ENCODE data around the gene MZF1. TPM values are rescaled to one million over a fixed set of nuclear protein-coding genes. Genes with fewer than 3 reads are reported as not detected.

MZF1 gene
- total RNA-seq, 2 experiments from 2014 or later, result 30.0 to 39.1 TPM

DNA sequence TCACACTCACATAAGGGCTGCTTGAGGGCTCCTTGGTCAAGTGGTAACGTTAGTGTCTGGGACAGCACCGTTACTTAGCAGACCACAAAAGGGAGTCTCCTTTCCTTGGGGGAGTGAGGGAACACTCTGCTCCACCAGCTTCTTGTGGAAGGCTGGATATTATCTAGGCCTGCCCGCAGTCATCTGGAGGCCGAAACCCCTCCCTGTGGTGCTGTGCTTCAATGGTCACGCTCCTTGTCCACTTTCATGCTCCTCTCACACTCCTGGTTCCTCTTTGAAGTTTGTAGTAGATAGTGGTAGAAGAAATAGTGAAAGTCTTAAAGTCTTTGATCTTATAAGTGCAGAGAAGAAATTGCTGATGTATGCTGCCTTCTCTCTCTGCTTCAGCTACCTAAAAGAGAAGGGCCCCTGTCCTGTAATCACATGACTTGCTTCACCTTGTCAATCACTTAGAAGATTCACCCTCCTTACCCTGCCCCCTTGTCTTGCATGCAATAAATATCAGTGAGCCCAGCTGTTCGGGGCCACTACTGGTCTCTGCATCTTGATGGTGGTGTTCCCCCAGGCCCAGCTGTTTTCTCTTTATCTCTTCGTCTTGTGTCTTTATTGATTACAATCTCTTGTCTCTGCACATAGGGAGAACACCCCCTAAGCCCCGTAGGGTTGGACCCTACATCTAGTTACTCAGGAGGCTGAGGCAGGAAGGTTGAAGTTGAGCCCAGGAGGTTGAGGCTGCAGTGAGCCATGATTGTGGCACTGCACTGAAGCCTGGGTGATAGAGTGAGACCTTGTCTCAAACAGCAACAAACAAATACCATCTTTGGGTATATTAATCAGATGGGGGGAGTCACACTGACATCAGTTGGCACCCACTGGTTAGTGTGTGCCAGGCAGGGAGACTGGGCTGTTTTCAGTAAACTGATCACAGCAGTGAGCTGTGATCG, 11.6 kb upstream of the MZF1 start:
- H3K9me2 ChIP-seq (ENCODE audit: insufficient read depth, low read length), result no peaks in the 10 kb centered on the region
- no peak overlapping the region for H3K4me2 ChIP-seq (ENCODE audit: low read length)
- no peaks in the 10 kb centered on the region for H3K9me3 ChIP-seq (ENCODE audit: low read length)
- no TSS peak for BruUV-seq (replicated peaks)
- H3K36me3 ChIP-seq (ENCODE audit: insufficient read depth, low read length), result peaks cover 17% of the 10 kb centered on the region
- no peaks in the 10 kb centered on the region for H4K20me1 ChIP-seq (ENCODE audit: insufficient read depth, low read length)
- no peak for TF ChIP-seq EZH2phosphoT487 (IDR thresholded peaks at IDR 0.05; ENCODE audit: borderline replicate concordance, low read depth, low read length)
- TF ChIP-seq, protein P1, sequence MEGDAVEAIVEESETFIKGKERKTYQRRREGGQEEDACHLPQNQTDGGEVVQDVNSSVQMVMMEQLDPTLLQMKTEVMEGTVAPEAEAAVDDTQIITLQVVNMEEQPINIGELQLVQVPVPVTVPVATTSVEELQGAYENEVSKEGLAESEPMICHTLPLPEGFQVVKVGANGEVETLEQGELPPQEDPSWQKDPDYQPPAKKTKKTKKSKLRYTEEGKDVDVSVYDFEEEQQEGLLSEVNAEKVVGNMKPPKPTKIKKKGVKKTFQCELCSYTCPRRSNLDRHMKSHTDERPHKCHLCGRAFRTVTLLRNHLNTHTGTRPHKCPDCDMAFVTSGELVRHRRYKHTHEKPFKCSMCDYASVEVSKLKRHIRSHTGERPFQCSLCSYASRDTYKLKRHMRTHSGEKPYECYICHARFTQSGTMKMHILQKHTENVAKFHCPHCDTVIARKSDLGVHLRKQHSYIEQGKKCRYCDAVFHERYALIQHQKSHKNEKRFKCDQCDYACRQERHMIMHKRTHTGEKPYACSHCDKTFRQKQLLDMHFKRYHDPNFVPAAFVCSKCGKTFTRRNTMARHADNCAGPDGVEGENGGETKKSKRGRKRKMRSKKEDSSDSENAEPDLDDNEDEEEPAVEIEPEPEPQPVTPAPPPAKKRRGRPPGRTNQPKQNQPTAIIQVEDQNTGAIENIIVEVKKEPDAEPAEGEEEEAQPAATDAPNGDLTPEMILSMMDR (conservative IDR thresholded peaks at IDR 0.05; ENCODE audit: low read length), result no peak
- H2AFZ ChIP-seq (ENCODE audit: low read length), result no peak overlapping the region
- H3K79me2 ChIP-seq (ENCODE audit: insufficient read depth, low read depth, low read length), result no peaks in the 10 kb centered on the region
- DNase-seq (ENCODE audit: low spot score), result no peak
- POLR2A ChIA-PET, result no interaction called here
- no peaks in the 10 kb centered on the region for H3K4me1 ChIP-seq (ENCODE audit: insufficient read depth, low read length, poor library complexity, severe bottlenecking)
- CTCF ChIA-PET (ENCODE audit: unreplicated experiment), result no interaction called here
- intact Hi-C loops (cut with micrococcal nuclease; ENCODE audit: unreplicated experiment), result no loop called here
- H3K27ac ChIP-seq (ENCODE audit: low read depth, low read length, poor library complexity, severe bottlenecking), result no peak overlapping the region
- no peak overlapping the region for H3K4me3 ChIP-seq (ENCODE audit: low read depth, low read length, poor library complexity, severe bottlenecking)

DNA sequence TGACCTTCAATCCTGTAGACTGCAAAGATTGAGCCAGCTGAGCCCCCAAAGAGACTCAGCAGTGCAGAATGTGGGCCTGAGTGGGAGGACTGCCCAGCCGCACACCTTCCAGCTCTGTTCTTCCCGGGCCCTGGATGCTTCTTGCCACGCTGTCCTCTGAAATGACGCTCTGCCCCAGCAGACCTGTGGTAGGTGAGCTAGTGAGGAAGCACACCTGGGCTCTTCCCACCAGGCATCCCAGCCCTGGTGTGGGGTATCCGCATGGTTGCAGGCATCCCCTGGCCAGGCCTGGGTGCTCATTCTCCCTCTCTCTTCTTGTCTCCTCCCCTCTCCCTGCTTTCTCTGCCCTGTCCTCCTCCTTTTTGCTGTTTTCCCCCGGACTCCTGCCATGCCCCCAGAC, 9.8 kb upstream of the MZF1 start:
- no peaks in the 10 kb centered on the region for H4K20me1 ChIP-seq (ENCODE audit: insufficient read depth, low read length)
- POLR2A ChIA-PET, result no interaction called here
- no peak overlapping the region for H2AFZ ChIP-seq (ENCODE audit: low read length)
- DNase-seq (ENCODE audit: low spot score), result no peak
- H3K36me3 ChIP-seq (ENCODE audit: insufficient read depth, low read length), result peaks cover 17% of the 10 kb centered on the region
- CTCF ChIA-PET (ENCODE audit: unreplicated experiment), result no interaction called here
- H3K9me2 ChIP-seq (ENCODE audit: insufficient read depth, low read length), result no peaks in the 10 kb centered on the region
- H3K4me1 ChIP-seq (ENCODE audit: insufficient read depth, low read length, poor library complexity, severe bottlenecking), result peaks cover 12% of the 10 kb centered on the region
- no peaks in the 10 kb centered on the region for H3K79me2 ChIP-seq (ENCODE audit: insufficient read depth, low read depth, low read length)
- no TSS peak for BruUV-seq (replicated peaks)
- H3K4me2 ChIP-seq (ENCODE audit: low read length), result no peak overlapping the region
- no peak overlapping the region for H3K4me3 ChIP-seq (ENCODE audit: low read depth, low read length, poor library complexity, severe bottlenecking)
- intact Hi-C loops (cut with micrococcal nuclease; ENCODE audit: unreplicated experiment), result no loop called here
- no peaks in the 10 kb centered on the region for H3K9me3 ChIP-seq (ENCODE audit: low read length)
- no peak overlapping the region for H3K27ac ChIP-seq (ENCODE audit: low read depth, low read length, poor library complexity, severe bottlenecking)
- TF ChIP-seq EZH2phosphoT487 (IDR thresholded peaks at IDR 0.05; ENCODE audit: borderline replicate concordance, low read depth, low read length), result no peak
- TF ChIP-seq, protein P1 (conservative IDR thresholded peaks at IDR 0.05; ENCODE audit: low read length), result no peak
